GOT3 (cell line): ENCODE measurements around the gene ACYP2.

ENCODE experiments used
- DNase-seq: peaks from one replicate; lab custom pipeline; 2025; ENCODE audit warnings: mixed read lengths; lab: John Stamatoyannopoulos, UW

Gene ACYP2

DNA sequence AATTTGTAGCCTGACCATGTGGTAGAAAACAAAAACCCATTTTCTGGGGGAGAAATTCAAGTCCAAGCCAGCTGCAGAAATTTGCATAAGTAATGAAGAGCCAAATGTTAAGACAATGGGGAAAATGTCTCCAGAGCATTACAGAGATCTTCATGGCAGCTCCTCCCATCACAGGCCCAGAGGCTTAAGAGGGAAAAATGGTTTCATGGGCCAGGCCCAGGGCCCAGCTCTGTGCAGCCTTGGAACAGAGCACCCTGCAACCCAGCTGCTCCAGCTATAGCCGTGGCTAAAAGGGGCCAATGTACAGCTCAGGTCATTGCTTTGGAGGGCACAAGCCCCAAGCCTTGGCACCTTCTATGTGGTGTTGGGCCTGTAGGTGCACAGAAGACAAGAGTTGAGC is 209.7 kb downstream of the ACYP2 start:
- DNase-seq, result no peak

- DNase-seq, result no peak
These were observed 214.2 kb downstream of the ACYP2 start for GRCh38 chr2:54329482-54330161.

GRCh38 chr2:54330162-54330925 is 214.9 kb downstream of the ACYP2 start:
- DNase-seq, result peak; percentile 83

- DNase-seq, result no peak
These were observed 215.8 kb downstream of the ACYP2 start for GRCh38 chr2:54330926-54331835.

DNA sequence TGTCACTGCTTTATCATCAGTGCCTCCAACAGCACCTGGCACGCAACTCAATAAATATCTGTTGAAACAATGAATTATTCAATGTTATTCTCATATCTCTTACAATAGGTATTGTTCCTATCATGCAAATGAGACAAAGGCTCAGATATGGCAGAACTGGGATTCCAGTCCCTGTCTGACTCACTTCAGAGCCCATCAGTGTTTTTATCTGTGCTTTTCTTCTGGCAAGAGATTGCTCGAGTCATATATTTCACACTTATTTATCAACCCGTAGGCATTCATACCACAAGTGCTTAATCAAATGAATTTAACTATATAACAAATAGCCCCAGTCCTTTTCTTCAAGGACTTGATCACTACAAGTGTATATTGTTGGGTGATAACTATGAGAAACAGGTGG is 217.0 kb downstream of the ACYP2 start:
- DNase-seq, result no peak

DNA sequence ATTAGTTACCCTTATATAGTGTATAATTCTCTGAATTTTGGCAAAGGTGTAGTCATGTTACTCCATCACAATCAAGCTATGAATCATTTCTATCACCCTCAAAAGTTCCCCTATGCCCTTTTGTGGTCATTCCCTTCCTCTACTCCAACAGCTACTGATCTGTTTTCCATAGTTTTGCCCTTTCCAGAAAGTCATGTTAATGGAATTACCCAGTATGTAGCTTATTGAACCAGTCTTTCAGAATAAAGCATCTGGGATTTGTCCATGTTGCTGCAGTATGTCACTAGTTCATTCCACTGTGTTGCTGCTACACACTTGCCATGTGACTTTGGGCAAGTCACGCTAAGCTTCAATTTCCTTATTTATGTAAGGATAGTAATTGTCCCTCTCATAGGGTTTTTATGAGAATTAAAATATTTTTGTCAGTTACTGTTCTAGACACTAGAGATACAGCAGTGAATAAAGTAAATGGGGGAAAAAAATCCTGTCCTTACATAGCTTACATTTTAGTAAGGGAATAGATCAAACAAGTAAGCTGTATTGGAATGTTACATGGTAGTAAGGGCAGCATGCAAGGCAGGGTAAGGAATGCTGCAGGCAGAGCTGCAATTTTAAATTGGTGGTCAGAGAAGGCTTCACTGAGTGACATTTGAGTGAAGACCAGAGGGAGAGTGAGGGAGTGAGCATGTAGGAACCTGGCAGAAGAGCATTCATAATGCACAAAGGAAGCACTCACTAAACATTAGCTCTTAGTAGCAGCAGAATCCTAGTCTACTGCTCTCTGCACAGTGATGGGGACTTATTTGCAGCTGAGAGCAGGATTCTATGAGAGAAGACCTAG is 220.9 kb downstream of the ACYP2 start:
- DNase-seq, result no peak

DNA sequence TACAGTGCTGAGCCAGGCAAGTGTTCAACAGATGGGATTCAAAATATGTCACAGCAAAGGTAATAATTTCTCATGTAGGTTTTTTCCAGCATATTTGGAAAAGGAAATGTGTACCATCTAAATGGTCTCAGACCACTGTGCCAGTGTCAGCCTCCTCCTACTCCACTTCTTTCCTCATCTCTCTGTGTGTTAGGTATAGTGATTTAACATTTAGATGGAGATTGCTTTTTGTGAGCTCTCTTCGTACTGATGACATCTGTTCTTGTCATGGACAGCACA is 221.5 kb downstream of the ACYP2 start:
- DNase-seq, result no peak

- DNase-seq, result no peak
These were observed 226.2 kb downstream of the ACYP2 start for GRCh38 chr2:54341656-54342055.

- no peak for DNase-seq
These were observed 227.2 kb downstream of the ACYP2 start for GRCh38 chr2:54342603-54343002.

- no peak for DNase-seq
These were observed 232.2 kb downstream of the ACYP2 start for GRCh38 chr2:54347622-54348021.

DNA sequence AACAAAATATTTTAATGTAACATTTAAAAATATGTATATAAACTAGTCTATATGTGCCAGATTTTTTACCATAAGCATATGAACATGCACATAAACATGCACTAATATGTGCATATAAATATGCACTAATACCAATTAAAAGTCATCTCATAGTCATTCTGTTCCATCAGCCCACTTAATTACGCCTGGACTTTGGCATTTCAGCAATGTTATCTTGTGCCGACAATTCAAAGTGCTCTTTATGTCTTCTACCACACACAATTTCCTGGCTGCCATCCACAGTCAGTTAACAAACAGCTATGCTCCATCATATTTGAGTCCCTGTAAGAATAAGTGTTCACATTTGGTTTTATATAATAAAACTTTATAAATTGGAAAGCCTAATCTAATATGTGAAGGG is 233.2 kb downstream of the ACYP2 start:
- DNase-seq, result no peak

GRCh38 chr2:54350426-54350825 is 235.0 kb downstream of the ACYP2 start:
- no peak for DNase-seq

DNA sequence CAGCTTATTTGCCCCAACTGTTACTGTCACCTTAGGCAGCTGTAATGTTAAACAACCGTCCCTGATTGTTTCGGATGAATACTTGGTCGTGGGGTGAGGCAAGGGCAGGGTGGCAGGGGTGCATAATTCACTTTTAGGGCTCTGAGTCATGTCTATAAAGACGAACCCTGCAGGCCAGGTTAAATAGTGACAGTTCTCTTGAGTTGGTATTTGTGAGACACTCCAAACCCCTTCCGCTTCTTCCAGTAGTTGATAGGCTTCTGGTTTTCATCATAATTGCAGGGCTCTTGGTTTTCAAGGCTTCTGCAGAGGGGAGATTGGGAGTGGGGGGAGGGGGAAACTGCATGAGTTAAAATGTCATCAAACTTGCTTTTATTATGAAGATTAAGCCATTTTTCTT is 237.8 kb downstream of the ACYP2 start:
- no peak for DNase-seq
